ENCODE results near the gene TEX14. TPM values are rescaled to one million over a fixed set of nuclear protein-coding genes. Genes with fewer than 3 reads are reported as not detected.
"Not testable (repeated sequence)": the region's sequence is repeated elsewhere in the genome, so short reads cannot be mapped to it uniquely, and the experiment has no call there.

TEX14 gene
- total RNA-seq, 4 donors from 2014 or later = 0.26 to 0.44 TPM; not detected in 2

- H3K4me3 ChIP-seq (ENCODE audit: low read depth, poor library complexity, severe bottlenecking) = no peak overlapping the region
- intact Hi-C loops (cut with DNase I; ENCODE audit: low total_unique reads) = no loop called here
- WGBS, 2 donors = 87 to 91% methylated on average over 2 of the region's 2 CpGs
- DNase-seq (ENCODE audit: low spot score in 2 of 2) = peak in 1 of 2 donors; percentile 20
- TF ChIP-seq POLR2A (IDR thresholded peaks at IDR 0.05) = no peak
- no peak for TF ChIP-seq CTCF (IDR thresholded peaks at IDR 0.05)
These were observed 101.5 kb downstream of the TEX14 start for GRCh38 chr17:58590377-58590776.

DNA sequence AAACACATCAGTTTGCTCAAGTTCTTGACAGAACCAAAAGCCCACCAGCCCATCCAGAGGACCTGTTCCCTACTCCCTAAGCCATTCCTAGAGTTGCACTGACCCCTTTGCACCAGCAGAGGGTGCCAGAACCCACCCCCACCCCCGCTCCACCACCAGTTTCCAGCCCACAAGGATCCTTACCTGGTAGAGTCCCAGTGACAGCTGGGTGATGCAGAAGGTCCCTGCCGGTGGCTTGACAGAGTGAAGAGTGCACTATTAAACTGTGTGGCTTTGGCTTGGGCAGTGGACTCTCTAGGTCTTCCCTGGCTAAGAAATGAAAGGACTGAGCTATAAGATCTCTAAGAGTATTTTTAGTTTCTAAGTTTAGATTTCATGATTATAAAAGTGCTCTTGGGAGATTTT lies 104.1 kb downstream of the TEX14 start:
- WGBS, 2 donors = 4 to 13% methylated on average over 2 of the region's 2 CpGs
- intact Hi-C loops (cut with DNase I; ENCODE audit: low total_unique reads) = no loop called here
- no peak overlapping the region for H3K4me3 ChIP-seq (ENCODE audit: low read depth, poor library complexity, severe bottlenecking)
- TF ChIP-seq CTCF (IDR thresholded peaks at IDR 0.05) = peak in 1 of 3 donors; percentile 67
- no peak for TF ChIP-seq POLR2A (IDR thresholded peaks at IDR 0.05)
- DNase-seq (ENCODE audit: low spot score in 2 of 2) = peak; percentile 22 to 86

DNA sequence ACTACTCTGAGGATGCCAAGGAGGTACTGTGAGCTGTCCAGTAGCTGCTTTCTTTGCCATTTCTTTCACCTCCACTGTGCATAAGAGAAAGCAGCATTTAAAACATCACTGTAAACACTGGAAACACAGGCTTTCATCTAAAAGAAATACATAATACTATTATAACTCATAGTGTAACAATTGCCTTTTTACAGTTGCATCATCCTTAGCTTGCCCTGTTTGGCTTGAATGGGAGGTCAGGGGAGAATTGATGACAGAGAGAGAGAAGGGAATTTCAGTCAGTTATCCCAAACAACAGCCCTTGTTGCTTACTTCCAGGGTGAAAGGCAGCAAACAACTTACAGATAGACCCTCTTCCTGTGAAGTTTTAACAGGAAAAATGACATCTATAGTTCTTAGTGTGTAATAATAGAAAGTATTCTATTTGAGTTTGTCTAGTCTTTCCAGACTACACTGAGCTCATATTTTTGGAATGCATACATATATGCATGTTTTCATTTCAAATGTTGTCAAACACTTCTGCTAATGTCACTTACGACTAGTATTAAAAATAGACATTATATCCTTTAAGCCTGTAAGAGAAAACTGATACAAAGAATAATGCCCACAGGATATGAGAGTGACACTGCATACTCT lies 105.7 kb downstream of the TEX14 start:
- 43 to 66% methylated on average over 1 of the region's 1 CpG for WGBS, 2 donors
- TF ChIP-seq CTCF (IDR thresholded peaks at IDR 0.05) (no peak), POLR2A (IDR thresholded peaks at IDR 0.05) (no peak)
- intact Hi-C loops (cut with DNase I; ENCODE audit: low total_unique reads) = no loop called here
- no peak overlapping the region for H3K4me3 ChIP-seq (ENCODE audit: low read depth, poor library complexity, severe bottlenecking)
- no peak for DNase-seq (ENCODE audit: low spot score in 2 of 2)

DNA sequence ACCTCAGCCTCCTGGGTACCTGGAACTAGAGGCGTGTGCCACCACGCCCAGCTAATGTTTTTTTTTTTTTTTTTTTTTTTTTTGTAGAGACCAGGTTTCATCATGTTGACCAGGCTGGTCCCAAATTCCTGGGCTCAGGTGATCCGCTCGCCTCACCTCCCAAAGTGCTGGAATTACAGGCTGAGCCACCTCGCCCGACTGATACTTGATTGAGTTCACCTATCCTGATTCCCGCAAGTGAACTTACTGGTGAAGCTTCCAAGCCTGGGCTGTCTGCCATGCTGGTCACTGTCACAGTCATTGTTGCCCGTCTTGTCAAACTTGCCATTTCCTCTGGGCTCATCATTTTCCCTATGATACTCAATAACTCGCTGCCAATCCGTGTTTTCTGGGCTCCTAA lies 106.3 kb downstream of the TEX14 start:
- DNase-seq (ENCODE audit: low spot score in 2 of 2) = no peak
- WGBS, 2 donors = 58 to 72% methylated on average over 10 of the region's 10 CpGs
- no peak for TF ChIP-seq POLR2A (IDR thresholded peaks at IDR 0.05)
- TF ChIP-seq CTCF (IDR thresholded peaks at IDR 0.05) = no peak
- H3K4me3 ChIP-seq (ENCODE audit: low read depth, poor library complexity, severe bottlenecking) = no peak overlapping the region
- intact Hi-C loops (cut with DNase I; ENCODE audit: low total_unique reads) = no loop called here

GRCh38 chr17:58583486-58583885 lies 108.4 kb downstream of the TEX14 start:
- WGBS, 2 donors = 52 to 65% methylated on average over 5 of the region's 5 CpGs
- intact Hi-C loops (cut with DNase I; ENCODE audit: low total_unique reads) = no loop called here
- no peak for TF ChIP-seq POLR2A (IDR thresholded peaks at IDR 0.05)
- TF ChIP-seq CTCF (IDR thresholded peaks at IDR 0.05) = no peak
- DNase-seq (ENCODE audit: low spot score in 2 of 2) = no peak
- H3K4me3 ChIP-seq (ENCODE audit: low read depth, poor library complexity, severe bottlenecking) = no peak overlapping the region

DNA sequence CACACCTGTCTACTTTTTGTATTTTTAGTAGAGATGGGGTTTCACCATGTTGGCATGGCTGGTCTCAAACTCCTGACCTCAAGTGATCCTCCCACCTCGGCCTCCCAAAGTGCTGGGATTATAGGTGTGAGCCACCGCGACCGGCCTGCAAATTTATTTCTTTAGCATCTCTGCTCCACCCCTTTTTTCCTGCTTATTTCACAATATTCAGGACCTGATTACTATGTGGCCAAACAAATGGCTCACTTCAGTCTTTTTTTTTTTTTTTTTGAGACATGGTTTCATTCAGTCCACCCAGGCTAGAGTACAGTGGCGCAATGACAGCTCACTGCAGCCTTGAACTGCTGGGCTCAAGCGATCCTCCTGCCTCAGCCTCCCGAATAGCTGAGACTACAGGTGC lies 109.1 kb downstream of the TEX14 start:
- H3K4me3 ChIP-seq (ENCODE audit: low read depth, poor library complexity, severe bottlenecking); DNase-seq (ENCODE audit: low spot score in 2 of 2); intact Hi-C loops (cut with DNase I; ENCODE audit: low total_unique reads): not testable (repeated sequence)
- 88 to 92% methylated on average over 7 of the region's 7 CpGs for WGBS, 2 donors

All from lower leg skin (tissue), 4 donors.